A673 (cell line): ENCODE measurements around the gene SPRED2.

Experiments
- CTCF ChIP-seq: fragments of 300-800, 200-600 bp; sonication (generic); conservative IDR thresholded peaks from 2 replicates; pipeline ENCODE4 v1.5.1; 2017; ENCODE audit warnings: low read depth, mild to moderate bottlenecking, antibody characterized with exemption, low read length, moderate library complexity, mixed read lengths
- EZH2 ChIP-seq: fragments of 200-600 bp; sonication (generic); IDR thresholded peaks from 2 replicates; pipeline ENCODE4 v1.6.1; 2017; ENCODE audit warnings: borderline replicate concordance, low read depth, mild to moderate bottlenecking, mixed read lengths, antibody characterized with exemption, low read length; ENCODE audit not compliant: poor library complexity, severe bottlenecking

DNA sequence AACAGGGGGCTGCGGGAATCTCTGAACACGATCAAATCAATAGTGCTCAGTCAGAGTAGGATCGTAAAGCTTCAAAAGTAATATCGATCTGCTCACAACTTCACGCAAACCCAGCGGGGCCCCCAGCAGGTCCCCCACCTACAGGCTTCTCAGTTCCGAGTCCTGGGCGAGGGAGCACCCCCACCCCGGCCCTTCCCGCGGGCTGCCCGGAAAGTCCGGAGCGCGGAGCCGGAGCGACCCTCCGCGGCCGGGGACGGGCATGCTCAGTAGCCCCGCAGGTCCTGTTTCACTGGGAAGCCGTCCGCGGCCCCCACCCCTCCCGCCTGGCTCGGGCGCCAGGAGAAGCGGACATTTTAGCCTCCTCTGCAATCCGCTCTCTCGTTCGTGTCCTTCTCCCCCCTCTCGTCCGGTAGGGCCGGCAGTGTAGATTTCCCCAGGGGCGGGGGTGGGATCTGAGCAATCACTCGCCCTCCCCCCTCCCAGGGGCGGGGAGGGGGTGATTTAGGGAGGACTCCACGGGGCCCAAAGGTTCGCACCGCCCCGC is 3.3 kb upstream of the SPRED2 start:
- no peak for TF ChIP-seq CTCF
- TF ChIP-seq EZH2: no peak
